HG02973 (cell line): ENCODE data around the gene EXOC3.

Source experiments
- ATAC-seq: cut with Tn5 transposase; IDR thresholded peaks from one replicate; pipeline ENCODE4 v1.9.1; 2021; ENCODE audit warnings: moderate library complexity; ENCODE audit not compliant: unreplicated experiment

EXOC3 gene

GRCh38 chr5:424301-425110 is 18.5 kb upstream of the EXOC3 start:
- ATAC-seq: peak; percentile 89

GRCh38 chr5:425714-426113 is 17.3 kb upstream of the EXOC3 start:
- ATAC-seq: no peak

GRCh38 chr5:426392-426976 is 16.5 kb upstream of the EXOC3 start:
- ATAC-seq: no peak

GRCh38 chr5:427415-428087 is 15.4 kb upstream of the EXOC3 start:
- ATAC-seq: no peak

- no peak for ATAC-seq
These were observed 14.8 kb upstream of the EXOC3 start for GRCh38 chr5:428219-428618.

GRCh38 chr5:428754-429452 is 14.1 kb upstream of the EXOC3 start:
- ATAC-seq: no peak

- ATAC-seq: no peak
These were observed 13.4 kb upstream of the EXOC3 start for GRCh38 chr5:429453-430188.

- no peak for ATAC-seq
These were observed 12.6 kb upstream of the EXOC3 start for GRCh38 chr5:430214-430925.

- ATAC-seq: no peak
These were observed 11.8 kb upstream of the EXOC3 start for GRCh38 chr5:431001-431710.

- ATAC-seq: no peak
These were observed 11.3 kb upstream of the EXOC3 start for GRCh38 chr5:431711-432050.

- no peak for ATAC-seq
These were observed 10.6 kb upstream of the EXOC3 start for GRCh38 chr5:432201-432927.

GRCh38 chr5:432928-433791 is 9.8 kb upstream of the EXOC3 start:
- no peak for ATAC-seq

- ATAC-seq: no peak
These were observed 9.1 kb upstream of the EXOC3 start for GRCh38 chr5:433836-434235.

GRCh38 chr5:434443-435146 is 8.4 kb upstream of the EXOC3 start:
- ATAC-seq: no peak

- ATAC-seq: no peak
These were observed 7.7 kb upstream of the EXOC3 start for GRCh38 chr5:435156-435790.

- no peak for ATAC-seq
These were observed 6.9 kb upstream of the EXOC3 start for GRCh38 chr5:435961-436640.

GRCh38 chr5:436641-436975 is 6.4 kb upstream of the EXOC3 start:
- no peak for ATAC-seq
